HEK293 (cell line): ENCODE data around the gene DDX51.

Source experiments
- CTCF ChIA-PET: fragments of 350-600 bp; formaldehyde crosslinking; extraction: SDS; loops from one replicate; lab custom pipeline; 2021; ENCODE audit warnings: antibody characterized with exemption; lab: Yijun Ruan, JAX
- POLR2A ChIA-PET: fragments of 300-600 bp; formaldehyde crosslinking; extraction: SDS; loops from one replicate; lab custom pipeline; 2020; ENCODE audit warnings: antibody characterized with exemption, inconsistent platforms; lab: Yijun Ruan, JAX
- H3K27ac ChIP-seq: fragments of 200-500 bp; sonication (Bioruptor generic); 2 replicates; pipeline ENCODE4 v1.5.1; 2014; ENCODE audit warnings: low read depth, low read length, control low read depth, inconsistent platforms; ENCODE audit errors: extremely low read depth
- H3K36me3 ChIP-seq, 2 experiments: fragments of 200-500 bp in 1 of 2; sonication (Bioruptor generic) in 1 of 2; 1 replicate in 1 of 2; 2 replicates in 1 of 2; pipeline ENCODE4 v1.5.1; 2014 to 2017; ENCODE audit warnings: inconsistent platforms in 2 of 2, low read length in 2 of 2; ENCODE audit not compliant: control insufficient read depth in 2 of 2, insufficient read depth in 1 of 2
- H3K4me1 ChIP-seq: fragments of 200-500 bp; sonication (Bioruptor generic); 2 replicates; pipeline ENCODE4 v1.5.1; 2014; ENCODE audit warnings: mild to moderate bottlenecking, low read length, inconsistent platforms; ENCODE audit not compliant: control insufficient read depth, insufficient read depth
- H3K4me3 ChIP-seq: 2 replicates; pipeline ENCODE4 v1.5.1; 2011; ENCODE audit warnings: low read depth, mild to moderate bottlenecking, control low read depth, low read length, moderate library complexity
- H3K9me3 ChIP-seq: fragments of 200-500 bp; sonication (Bioruptor generic); 2 replicates; pipeline ENCODE4 v1.5.1; 2014; ENCODE audit warnings: low read depth, low read length, inconsistent platforms; ENCODE audit not compliant: control insufficient read depth, insufficient read depth
- CTCF ChIP-seq: fragments of 450-650 bp; formaldehyde crosslinking; IDR thresholded peaks from 2 replicates; pipeline ENCODE4 v1.5.1; 2016; ENCODE audit warnings: missing biosample characterization, missing genetic modification characterization
- EGR2 ChIP-seq: fragments of 450-650 bp; formaldehyde crosslinking; IDR thresholded peaks from 2 replicates; pipeline ENCODE4 v1.5.1; 2016; ENCODE audit warnings: low read depth, missing biosample characterization, missing genetic modification characterization
- HOXA7 ChIP-seq: sonication (generic); formaldehyde crosslinking; IDR thresholded peaks from 2 replicates; pipeline ENCODE4 v1.8.1; 2022; ENCODE audit warnings: missing genetic modification reagents, borderline replicate concordance
- KLF9 ChIP-seq: fragments of 450-650 bp; formaldehyde crosslinking; IDR thresholded peaks from 2 replicates; pipeline ENCODE4 v1.5.1; 2016; ENCODE audit warnings: missing biosample characterization, missing genetic modification characterization, low read depth
- PATZ1 ChIP-seq: fragments of 450-650 bp; formaldehyde crosslinking; IDR thresholded peaks from 2 replicates; pipeline ENCODE4 v1.5.1; 2016; ENCODE audit warnings: missing biosample characterization, missing genetic modification characterization
- PBX3 ChIP-seq: sonication (generic); formaldehyde crosslinking; IDR thresholded peaks from 2 replicates; pipeline ENCODE4 v1.8.1; 2022; ENCODE audit warnings: mild to moderate bottlenecking, moderate library complexity, missing genetic modification reagents
- RBAK ChIP-seq: fragments of 450-650 bp; formaldehyde crosslinking; IDR thresholded peaks from 2 replicates; pipeline ENCODE4 v1.5.1; 2016; ENCODE audit warnings: missing biosample characterization, missing genetic modification characterization
- REPIN1 ChIP-seq: fragments of 450-650 bp; formaldehyde crosslinking; IDR thresholded peaks from 2 replicates; pipeline ENCODE4 v1.5.1; 2017; ENCODE audit warnings: missing biosample characterization, missing genetic modification characterization, low read depth
- SETDB1 ChIP-seq: IDR thresholded peaks from one replicate; pipeline ENCODE4 v1.6.1; 2017; ENCODE audit warnings: mild to moderate bottlenecking, low read length, moderate library complexity, mixed read lengths; ENCODE audit not compliant: insufficient read length
- SP7 ChIP-seq: fragments of 450-650 bp; formaldehyde crosslinking; IDR thresholded peaks from 2 replicates; pipeline ENCODE4 v1.5.1; 2016; ENCODE audit warnings: missing biosample characterization, missing genetic modification characterization
- WT1 ChIP-seq: fragments of 450-650 bp; formaldehyde crosslinking; IDR thresholded peaks from 2 replicates; pipeline ENCODE4 v1.5.1; 2016; ENCODE audit warnings: missing biosample characterization, missing genetic modification characterization
- ZBTB48 ChIP-seq: fragments of 450-650 bp; formaldehyde crosslinking; IDR thresholded peaks from 2 replicates; pipeline ENCODE4 v1.5.1; 2016; ENCODE audit warnings: missing biosample characterization, missing genetic modification characterization
- ZBTB6 ChIP-seq: fragments of 450-650 bp; formaldehyde crosslinking; IDR thresholded peaks from 2 replicates; pipeline ENCODE4 v1.5.1; 2017; ENCODE audit warnings: missing biosample characterization, missing genetic modification characterization
- ZFHX2 ChIP-seq: fragments of 450-650 bp; formaldehyde crosslinking; conservative IDR thresholded peaks from 2 replicates; pipeline ENCODE4 v1.5.1; 2016; ENCODE audit warnings: missing biosample characterization, missing genetic modification characterization
- ZFP41 ChIP-seq: fragments of 450-650 bp; formaldehyde crosslinking; IDR thresholded peaks from 2 replicates; pipeline ENCODE4 v1.5.1; 2016; ENCODE audit warnings: missing biosample characterization, missing genetic modification characterization, borderline replicate concordance
- ZNF155 ChIP-seq: fragments of 450-650 bp; formaldehyde crosslinking; IDR thresholded peaks from 2 replicates; pipeline ENCODE4 v1.5.1; 2016; ENCODE audit warnings: missing biosample characterization, missing genetic modification characterization
- ZNF18 ChIP-seq: fragments of 450-650 bp; formaldehyde crosslinking; IDR thresholded peaks from 2 replicates; pipeline ENCODE4 v1.5.1; 2016; ENCODE audit warnings: missing biosample characterization, missing genetic modification characterization
- ZNF221 ChIP-seq: fragments of 450-650 bp; formaldehyde crosslinking; IDR thresholded peaks from 2 replicates; pipeline ENCODE4 v1.5.1; 2017; ENCODE audit warnings: missing biosample characterization, missing genetic modification characterization, borderline replicate concordance
- ZNF302 ChIP-seq: fragments of 450-650 bp; formaldehyde crosslinking; IDR thresholded peaks from 2 replicates; pipeline ENCODE4 v1.5.1; 2016; ENCODE audit warnings: missing biosample characterization, missing genetic modification characterization, low read depth
- ZNF394 ChIP-seq: fragments of 450-650 bp; formaldehyde crosslinking; IDR thresholded peaks from 2 replicates; pipeline ENCODE4 v1.5.1; 2016; ENCODE audit warnings: missing biosample characterization, missing genetic modification characterization, mild to moderate bottlenecking, moderate library complexity, borderline replicate concordance
- ZNF426 ChIP-seq: fragments of 450-650 bp; formaldehyde crosslinking; IDR thresholded peaks from 2 replicates; pipeline ENCODE4 v1.5.1; 2017; ENCODE audit warnings: missing biosample characterization, missing genetic modification characterization, mild to moderate bottlenecking, inconsistent platforms, moderate library complexity
- ZNF530 ChIP-seq: fragments of 450-650 bp; formaldehyde crosslinking; IDR thresholded peaks from 2 replicates; pipeline ENCODE4 v1.5.1; 2016; ENCODE audit warnings: low read depth, missing biosample characterization, missing genetic modification characterization
- ZNF585B ChIP-seq: fragments of 450-650 bp; formaldehyde crosslinking; IDR thresholded peaks from 2 replicates; pipeline ENCODE4 v1.5.1; 2016; ENCODE audit warnings: missing biosample characterization, missing genetic modification characterization
- ZNF623 ChIP-seq: fragments of 450-650 bp; formaldehyde crosslinking; IDR thresholded peaks from 2 replicates; pipeline ENCODE4 v1.5.1; 2016; ENCODE audit warnings: missing biosample characterization, missing genetic modification characterization
- ZNF629 ChIP-seq: fragments of 450-650 bp; formaldehyde crosslinking; IDR thresholded peaks from 2 replicates; pipeline ENCODE4 v1.5.1; 2017; ENCODE audit warnings: missing biosample characterization, missing genetic modification characterization
- ZNF645 ChIP-seq: fragments of 450-650 bp; formaldehyde crosslinking; IDR thresholded peaks from 2 replicates; pipeline ENCODE4; 2016; ENCODE audit warnings: missing biosample characterization, missing genetic modification characterization
- ZNF785 ChIP-seq: fragments of 450-650 bp; formaldehyde crosslinking; IDR thresholded peaks from 2 replicates; pipeline ENCODE4 v1.5.1; 2016; ENCODE audit warnings: missing biosample characterization, missing genetic modification characterization
- ZNF792 ChIP-seq: fragments of 450-650 bp; formaldehyde crosslinking; IDR thresholded peaks from 2 replicates; pipeline ENCODE4 v1.5.1; 2016; ENCODE audit warnings: missing biosample characterization, missing genetic modification characterization

Gene DDX51

GRCh38 chr12:132186208-132186856 is 42.2 kb upstream of the DDX51 start:
- Histone ChIP-seq H3K9me3 (no peaks in the 10 kb centered on the region), H3K27ac (no peak overlapping the region), H3K36me3 (no peaks in the 10 kb centered on the region), H3K4me3 (no peak overlapping the region)
- no peak for TF ChIP-seq ZNF221 (tag by site-specific recombination)
- no peak for TF ChIP-seq RBAK (tag by site-specific recombination)
- no peak for TF ChIP-seq EGR2
- TF ChIP-seq ZFHX2: no peak
- no peak for TF ChIP-seq ZBTB48 (tag by site-specific recombination)
- no peak for TF ChIP-seq ZBTB6
- TF ChIP-seq CTCF (tag by site-specific recombination): no peak
- no peak for TF ChIP-seq REPIN1 (tag by site-specific recombination)
- no peak for TF ChIP-seq ZNF530 (tag by site-specific recombination)
- no peak for TF ChIP-seq ZNF785 (tag by site-specific recombination)
- TF ChIP-seq ZNF155: no peak
- TF ChIP-seq ZNF18: no peak
- no peak for TF ChIP-seq PATZ1 (tag by site-specific recombination)
- no peak for TF ChIP-seq KLF9 (tag by site-specific recombination)
- no peak for TF ChIP-seq ZFP41 (tag by site-specific recombination)
- TF ChIP-seq, all 188 proteins: peak for 0
- H3K4me1 ChIP-seq: peaks cover 10% of the 10 kb centered on the region
- ChIA-PET POLR2A (no interaction called here), CTCF (no interaction called here)

GRCh38 chr12:132185705-132186104 is 41.6 kb upstream of the DDX51 start:
- Histone ChIP-seq H3K4me1 (peaks cover 10% of the 10 kb centered on the region), H3K9me3 (no peaks in the 10 kb centered on the region), H3K4me3 (no peak overlapping the region), H3K27ac (no peak overlapping the region), H3K36me3 (no peaks in the 10 kb centered on the region)
- ChIA-PET POLR2A (no interaction called here), CTCF (no interaction called here)
- TF ChIP-seq ZFP41 (tag by site-specific recombination): no peak
- no peak for TF ChIP-seq WT1
- TF ChIP-seq ZNF585B (tag by site-specific recombination): no peak
- TF ChIP-seq ZNF792 (tag by site-specific recombination): no peak
- TF ChIP-seq PBX3 (CRISPR knock-in tag): no peak
- no peak for TF ChIP-seq SP7 (tag by site-specific recombination)
- TF ChIP-seq ZNF302: no peak
- no peak for TF ChIP-seq HOXA7
- no peak for TF ChIP-seq ZNF623 (tag by site-specific recombination)
- TF ChIP-seq ZNF629 (tag by site-specific recombination): no peak
- TF ChIP-seq ZNF645: no peak
- no peak for TF ChIP-seq ZNF426 (tag by site-specific recombination)
- no peak for TF ChIP-seq ZNF394 (tag by site-specific recombination)
- no peak for TF ChIP-seq SETDB1
